Vagina (tissue), 2 donors: ENCODE results near the gene CCSER2. TPM values are rescaled to one million over a fixed set of nuclear protein-coding genes. Genes with fewer than 3 reads are reported as not detected.

Experiments used
- DNase-seq, 2 donors: peaks; one replicate each; pipeline ENCODE4 v3.0.0-alpha.2; 2017; ENCODE audit errors: extremely low spot score in 2 of 2
- H3K27ac ChIP-seq: fragments of 200-600 bp; sonication (generic); one replicate; pipeline ENCODE4 v1.5.1; 2019
- H3K27me3 ChIP-seq: fragments of 200-600 bp; sonication (generic); one replicate; pipeline ENCODE4 v1.5.1; 2019
- H3K36me3 ChIP-seq, 2 donors: fragments of 200-600 bp; sonication (generic); one replicate each; pipeline ENCODE4 v1.5.1; 2017 to 2019
- H3K4me1 ChIP-seq: fragments of 200-600 bp; sonication (generic); one replicate; pipeline ENCODE4 v1.5.1; 2019
- H3K4me3 ChIP-seq, 2 donors: fragments of 200-600 bp; sonication (generic); 1 replicate in 1 of 2; 2 replicates in 1 of 2; pipeline ENCODE4 v1.5.1; 2016 to 2019
- H3K9me3 ChIP-seq: fragments of 200-600 bp; sonication (generic); one replicate; pipeline ENCODE4 v1.5.1; 2019
- CTCF ChIP-seq, 3 experiments: fragments of 450-650 bp in 2 of 3; fragments of 200-600 bp in 1 of 3; sonication (generic) in 1 of 3; IDR thresholded peaks; one replicate each; pipeline ENCODE4 v1.5.1; 2017 to 2019; ENCODE audit warnings: antibody characterized with exemption in 3 of 3, mild to moderate bottlenecking in 2 of 3, moderate library complexity in 2 of 3
- POLR2A ChIP-seq, 2 donors: fragments of 450-650 bp; IDR thresholded peaks; one replicate each; pipeline ENCODE4 v1.6.1; 2017; ENCODE audit warnings: antibody characterized with exemption in 2 of 2, mild to moderate bottlenecking in 2 of 2, moderate library complexity in 2 of 2
- POLR2AphosphoS5 ChIP-seq, 2 donors: sonication (generic); formaldehyde crosslinking; IDR thresholded peaks; one replicate each; pipeline ENCODE4 v1.9.0; 2017; ENCODE audit warnings: antibody characterized with exemption in 2 of 2, mild to moderate bottlenecking in 2 of 2, low read depth in 1 of 2; ENCODE audit not compliant: insufficient read depth in 1 of 2
- intact Hi-C: fragments of 100-400 bp; cut with DNase I; formaldehyde crosslinking; loops from one replicate; pipeline ENCODE4 v1.15.1; 2023
- total RNA-seq: library from RNA; depleted of rRNA; stranded (reverse); fragments of >200 nt; gene quantifications from one replicate; pipeline ENCODE4 v1.2.3, GENCODE V29; 2016

Gene CCSER2
- total RNA-seq, 1 donor from 2014 or later, result 62.1 TPM

- DNase-seq, result no peak
- peaks cover 32% of the 10 kb centered on the region for H3K4me1 ChIP-seq
- no peaks in the 10 kb centered on the region for H3K9me3 ChIP-seq
- intact Hi-C loops, result no loop called here
- H3K27ac ChIP-seq, result no peak overlapping the region
- no peak for TF ChIP-seq CTCF (IDR thresholded peaks at IDR 0.05)
- TF ChIP-seq POLR2AphosphoS5 (IDR thresholded peaks at IDR 0.05; ENCODE audit: insufficient read depth in 1 of 2, low read depth in 1 of 2), result no peak
- no peak for TF ChIP-seq POLR2A (IDR thresholded peaks at IDR 0.05)
- no peaks in the 10 kb centered on the region for H3K27me3 ChIP-seq
- no peak overlapping the region for H3K4me3 ChIP-seq
- no peaks in the 10 kb centered on the region for H3K36me3 ChIP-seq
These were observed 24.8 kb downstream of the CCSER2 start for GRCh38 chr10:84353052-84353803.

GRCh38 chr10:84354623-84355022, 26.2 kb downstream of the CCSER2 start:
- Histone ChIP-seq H3K27me3 (no peaks in the 10 kb centered on the region), H3K36me3 (no peaks in the 10 kb centered on the region), H3K4me1 (peaks cover 31% of the 10 kb centered on the region), H3K27ac (no peak overlapping the region), H3K4me3 (no peak overlapping the region), H3K9me3 (no peaks in the 10 kb centered on the region)
- no peak for DNase-seq
- TF ChIP-seq POLR2AphosphoS5 (IDR thresholded peaks at IDR 0.05; ENCODE audit: insufficient read depth in 1 of 2, low read depth in 1 of 2), result no peak
- no peak for TF ChIP-seq POLR2A (IDR thresholded peaks at IDR 0.05)
- TF ChIP-seq CTCF (IDR thresholded peaks at IDR 0.05), result no peak
- intact Hi-C loops, result no loop called here

- no peaks in the 10 kb centered on the region for H3K27me3 ChIP-seq
- H3K27ac ChIP-seq, result no peak overlapping the region
- TF ChIP-seq POLR2A (IDR thresholded peaks at IDR 0.05) (no peak), POLR2AphosphoS5 (IDR thresholded peaks at IDR 0.05; ENCODE audit: insufficient read depth in 1 of 2, low read depth in 1 of 2) (no peak), CTCF (IDR thresholded peaks at IDR 0.05) (no peak)
- H3K36me3 ChIP-seq, result no peaks in the 10 kb centered on the region
- DNase-seq, result no peak
- intact Hi-C loops, result no loop called here
- H3K4me3 ChIP-seq, result no peak overlapping the region
- no peaks in the 10 kb centered on the region for H3K9me3 ChIP-seq
- peaks cover 33% of the 10 kb centered on the region for H3K4me1 ChIP-seq
These were observed 26.7 kb downstream of the CCSER2 start for GRCh38 chr10:84355106-84355505.

- no peaks in the 10 kb centered on the region for H3K36me3 ChIP-seq
- TF ChIP-seq POLR2A (IDR thresholded peaks at IDR 0.05) (no peak), POLR2AphosphoS5 (IDR thresholded peaks at IDR 0.05; ENCODE audit: insufficient read depth in 1 of 2, low read depth in 1 of 2) (no peak), CTCF (IDR thresholded peaks at IDR 0.05) (no peak)
- H3K27me3 ChIP-seq, result no peaks in the 10 kb centered on the region
- DNase-seq, result no peak
- no peak overlapping the region for H3K27ac ChIP-seq
- no peak overlapping the region for H3K4me3 ChIP-seq
- H3K4me1 ChIP-seq, result peaks cover 43% of the 10 kb centered on the region
- no peaks in the 10 kb centered on the region for H3K9me3 ChIP-seq
- intact Hi-C loops, result no loop called here
These were observed 28.5 kb downstream of the CCSER2 start for GRCh38 chr10:84356928-84357327.

- H3K4me3 ChIP-seq, result no peak overlapping the region
- intact Hi-C loops, result no loop called here
- no peaks in the 10 kb centered on the region for H3K9me3 ChIP-seq
- peaks cover 51% of the 10 kb centered on the region for H3K4me1 ChIP-seq
- H3K27me3 ChIP-seq, result no peaks in the 10 kb centered on the region
- TF ChIP-seq CTCF (IDR thresholded peaks at IDR 0.05) (no peak), POLR2AphosphoS5 (IDR thresholded peaks at IDR 0.05; ENCODE audit: insufficient read depth in 1 of 2, low read depth in 1 of 2) (no peak), POLR2A (IDR thresholded peaks at IDR 0.05) (no peak)
- H3K36me3 ChIP-seq, result no peaks in the 10 kb centered on the region
- H3K27ac ChIP-seq, result no peak overlapping the region
- DNase-seq, result no peak
These were observed 30.4 kb downstream of the CCSER2 start for GRCh38 chr10:84358743-84359142.
